Ascending aorta (tissue), 2 donors: ENCODE data around the gene CAMKMT. TPM values are rescaled to one million over a fixed set of nuclear protein-coding genes. Genes with fewer than 3 reads are reported as not detected.

ENCODE experiments used
- DNase-seq, 2 donors: peaks; one replicate each; pipeline ENCODE4 v3.0.0-alpha.2; 2019; ENCODE audit warnings: low spot score in 2 of 2
- H3K27ac ChIP-seq, 2 donors: fragments of 200-600 bp; sonication (generic); one replicate each; pipeline ENCODE4 v1.5.1; 2016 to 2017; ENCODE audit warnings: mild to moderate bottlenecking in 1 of 2
- H3K27me3 ChIP-seq: fragments of 200-600 bp; sonication (generic); one replicate; pipeline ENCODE4 v1.5.1; 2017
- H3K36me3 ChIP-seq, 2 donors: fragments of 200-600 bp; sonication (generic); one replicate each; pipeline ENCODE4 v1.5.1; 2016
- H3K4me1 ChIP-seq, 2 donors: fragments of 200-600 bp; sonication (generic); one replicate each; pipeline ENCODE4 v1.5.1; 2016 to 2017; ENCODE audit warnings: mild to moderate bottlenecking in 1 of 2
- H3K4me3 ChIP-seq, 2 donors: fragments of 200-600 bp; sonication (generic); one replicate each; pipeline ENCODE4 v1.5.1; 2016 to 2017; ENCODE audit warnings: mild to moderate bottlenecking in 1 of 2
- H3K9me3 ChIP-seq, 2 donors: fragments of 200-600 bp; sonication (generic); one replicate each; pipeline ENCODE4 v1.5.1; 2016
- intact Hi-C: fragments of 100-400 bp; cut with DNase I; formaldehyde crosslinking; loops from one replicate; pipeline ENCODE4 v1.15.1; 2023
- total RNA-seq: library from RNA; depleted of rRNA; stranded (reverse); fragments of >200 nt; gene quantifications from one replicate; pipeline ENCODE4 v1.1.0, GENCODE V29; 2016
- TF ChIP-seq, protein P1 (sequence below), 3 experiments: fragments of 200-600 bp in 2 of 3; fragments of 450-650 bp in 1 of 3; sonication (generic) in 2 of 3; IDR thresholded peaks; one replicate each; pipeline ENCODE4 v1.5.1; 2016 to 2019; ENCODE audit warnings: antibody characterized with exemption in 3 of 3, mild to moderate bottlenecking in 1 of 3, moderate library complexity in 1 of 3

Gene CAMKMT
- total RNA-seq, 1 donor from 2014 or later = 5.1 TPM

DNA sequence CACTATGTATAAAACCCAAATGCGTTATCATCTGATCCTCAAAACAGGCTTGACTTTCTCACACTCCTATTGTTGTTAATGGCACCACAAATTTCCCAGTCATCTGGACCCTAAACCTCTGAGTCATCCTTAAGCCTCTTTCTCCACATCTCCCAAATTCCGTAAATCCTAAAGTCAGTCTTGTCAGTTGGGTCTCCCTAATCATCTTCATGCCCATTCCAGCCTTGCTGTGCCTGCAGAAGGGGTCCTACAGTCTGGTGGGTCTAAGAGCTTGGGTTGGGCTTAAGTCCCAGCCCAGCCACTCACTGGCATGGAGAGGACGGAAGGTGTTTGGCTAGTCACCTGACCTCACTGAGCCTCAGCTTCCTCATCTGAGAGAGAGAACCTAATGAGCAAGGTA, 314.6 kb downstream of the CAMKMT start:
- no peaks in the 10 kb centered on the region for H3K9me3 ChIP-seq
- H3K27ac ChIP-seq = no peak overlapping the region
- H3K27me3 ChIP-seq = no peaks in the 10 kb centered on the region
- TF ChIP-seq, protein P1, sequence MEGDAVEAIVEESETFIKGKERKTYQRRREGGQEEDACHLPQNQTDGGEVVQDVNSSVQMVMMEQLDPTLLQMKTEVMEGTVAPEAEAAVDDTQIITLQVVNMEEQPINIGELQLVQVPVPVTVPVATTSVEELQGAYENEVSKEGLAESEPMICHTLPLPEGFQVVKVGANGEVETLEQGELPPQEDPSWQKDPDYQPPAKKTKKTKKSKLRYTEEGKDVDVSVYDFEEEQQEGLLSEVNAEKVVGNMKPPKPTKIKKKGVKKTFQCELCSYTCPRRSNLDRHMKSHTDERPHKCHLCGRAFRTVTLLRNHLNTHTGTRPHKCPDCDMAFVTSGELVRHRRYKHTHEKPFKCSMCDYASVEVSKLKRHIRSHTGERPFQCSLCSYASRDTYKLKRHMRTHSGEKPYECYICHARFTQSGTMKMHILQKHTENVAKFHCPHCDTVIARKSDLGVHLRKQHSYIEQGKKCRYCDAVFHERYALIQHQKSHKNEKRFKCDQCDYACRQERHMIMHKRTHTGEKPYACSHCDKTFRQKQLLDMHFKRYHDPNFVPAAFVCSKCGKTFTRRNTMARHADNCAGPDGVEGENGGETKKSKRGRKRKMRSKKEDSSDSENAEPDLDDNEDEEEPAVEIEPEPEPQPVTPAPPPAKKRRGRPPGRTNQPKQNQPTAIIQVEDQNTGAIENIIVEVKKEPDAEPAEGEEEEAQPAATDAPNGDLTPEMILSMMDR (IDR thresholded peaks at IDR 0.05) = no peak
- no peaks in the 10 kb centered on the region for H3K36me3 ChIP-seq
- intact Hi-C loops = no loop called here
- DNase-seq = no peak
- no peaks in the 10 kb centered on the region for H3K4me1 ChIP-seq
- H3K4me3 ChIP-seq = no peak overlapping the region

- DNase-seq = no peak
- H3K27ac ChIP-seq = no peak overlapping the region
- TF ChIP-seq, protein P1 (IDR thresholded peaks at IDR 0.05) = no peak
Measured at GRCh38 chr2:44679584-44679983, 317.8 kb downstream of the CAMKMT start.

GRCh38 chr2:44679990-44680389, 318.2 kb downstream of the CAMKMT start:
- Histone ChIP-seq H3K27ac (no peak overlapping the region), H3K9me3 (no peaks in the 10 kb centered on the region), H3K4me1 (no peaks in the 10 kb centered on the region), H3K36me3 (no peaks in the 10 kb centered on the region), H3K4me3 (no peak overlapping the region), H3K27me3 (no peaks in the 10 kb centered on the region)
- no peak for DNase-seq
- TF ChIP-seq, protein P1 (IDR thresholded peaks at IDR 0.05) = no peak
- intact Hi-C loops = no loop called here

More at GRCh38 chr2:44679584-44679983, 317.8 kb downstream of the CAMKMT start:
- Histone ChIP-seq H3K36me3 (no peaks in the 10 kb centered on the region), H3K9me3 (no peaks in the 10 kb centered on the region), H3K4me3 (no peak overlapping the region), H3K27me3 (no peaks in the 10 kb centered on the region), H3K4me1 (no peaks in the 10 kb centered on the region)
- intact Hi-C loops = no loop called here

GRCh38 chr2:44680424-44680971, 318.8 kb downstream of the CAMKMT start:
- Histone ChIP-seq H3K4me1 (no peaks in the 10 kb centered on the region), H3K27me3 (no peaks in the 10 kb centered on the region), H3K4me3 (no peak overlapping the region), H3K9me3 (no peaks in the 10 kb centered on the region), H3K27ac (no peak overlapping the region), H3K36me3 (no peaks in the 10 kb centered on the region)
- no peak for DNase-seq
- intact Hi-C loops = no loop called here
- TF ChIP-seq, protein P1 (IDR thresholded peaks at IDR 0.05) = no peak

DNA sequence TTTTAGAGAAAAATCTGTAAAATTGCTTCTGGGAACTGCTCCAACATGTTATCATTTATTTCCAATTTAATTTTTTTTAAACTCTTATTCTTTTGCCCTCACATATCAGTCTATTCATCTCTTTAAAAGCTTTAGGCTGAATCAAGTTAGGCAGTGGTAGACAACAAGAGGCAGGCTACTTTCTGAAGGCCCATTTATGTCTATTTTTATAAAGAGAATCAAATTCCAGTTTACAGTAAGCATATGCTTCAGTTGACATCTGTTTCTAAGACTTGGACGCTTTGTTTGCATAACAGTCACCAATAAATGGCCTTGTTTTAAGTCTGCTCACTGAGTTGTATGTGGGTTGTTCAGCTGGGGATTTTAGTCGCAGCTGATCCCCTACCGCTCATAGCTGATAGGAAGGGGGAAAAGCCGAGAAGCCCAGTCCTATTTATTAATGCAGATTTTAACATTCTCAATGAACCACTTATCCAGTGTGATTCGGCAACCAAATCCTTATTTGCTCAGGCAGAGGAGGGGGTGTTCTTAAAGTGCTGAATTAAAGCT, 319.3 kb downstream of the CAMKMT start:
- no peaks in the 10 kb centered on the region for H3K4me1 ChIP-seq
- no peaks in the 10 kb centered on the region for H3K27me3 ChIP-seq
- H3K27ac ChIP-seq = no peak overlapping the region
- TF ChIP-seq, protein P1 (IDR thresholded peaks at IDR 0.05) = no peak
- no peaks in the 10 kb centered on the region for H3K36me3 ChIP-seq
- no peaks in the 10 kb centered on the region for H3K9me3 ChIP-seq
- no peak overlapping the region for H3K4me3 ChIP-seq
- no peak for DNase-seq
- intact Hi-C loops = no loop called here
